ENCODE measurements around the gene ZMYND8. TPM values are rescaled to one million over a fixed set of nuclear protein-coding genes. Genes with fewer than 3 reads are reported as not detected.

The ZMYND8 gene
- total RNA-seq, 1 donor from 2014 or later = 31.9 TPM

- peaks cover 10% of the 10 kb centered on the region for H3K4me1 Mint-ChIP-seq (ENCODE audit: low read depth)
- peaks cover 19% of the 10 kb centered on the region for H3K36me3 Mint-ChIP-seq (ENCODE audit: low read depth)
- H3K27me3 Mint-ChIP-seq (ENCODE audit: low read depth) = no peaks in the 10 kb centered on the region
- no peak for DNase-seq (ENCODE audit: low spot score)
- no peaks in the 10 kb centered on the region for H3K9me3 Mint-ChIP-seq (ENCODE audit: low read depth)
- H3K4me3 Mint-ChIP-seq (ENCODE audit: unreplicated experiment) = no peak overlapping the region
- no peak overlapping the region for H3K27ac Mint-ChIP-seq (ENCODE audit: unreplicated experiment)
- TF ChIP-seq, protein P1, sequence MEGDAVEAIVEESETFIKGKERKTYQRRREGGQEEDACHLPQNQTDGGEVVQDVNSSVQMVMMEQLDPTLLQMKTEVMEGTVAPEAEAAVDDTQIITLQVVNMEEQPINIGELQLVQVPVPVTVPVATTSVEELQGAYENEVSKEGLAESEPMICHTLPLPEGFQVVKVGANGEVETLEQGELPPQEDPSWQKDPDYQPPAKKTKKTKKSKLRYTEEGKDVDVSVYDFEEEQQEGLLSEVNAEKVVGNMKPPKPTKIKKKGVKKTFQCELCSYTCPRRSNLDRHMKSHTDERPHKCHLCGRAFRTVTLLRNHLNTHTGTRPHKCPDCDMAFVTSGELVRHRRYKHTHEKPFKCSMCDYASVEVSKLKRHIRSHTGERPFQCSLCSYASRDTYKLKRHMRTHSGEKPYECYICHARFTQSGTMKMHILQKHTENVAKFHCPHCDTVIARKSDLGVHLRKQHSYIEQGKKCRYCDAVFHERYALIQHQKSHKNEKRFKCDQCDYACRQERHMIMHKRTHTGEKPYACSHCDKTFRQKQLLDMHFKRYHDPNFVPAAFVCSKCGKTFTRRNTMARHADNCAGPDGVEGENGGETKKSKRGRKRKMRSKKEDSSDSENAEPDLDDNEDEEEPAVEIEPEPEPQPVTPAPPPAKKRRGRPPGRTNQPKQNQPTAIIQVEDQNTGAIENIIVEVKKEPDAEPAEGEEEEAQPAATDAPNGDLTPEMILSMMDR (IDR thresholded peaks at IDR 0.05) = no peak
These were observed 131.0 kb downstream of the ZMYND8 start for GRCh38 chr20:47225458-47225857.

GRCh38 chr20:47224857-47225256 lies 131.6 kb downstream of the ZMYND8 start:
- Mint-ChIP-seq H3K4me1 (ENCODE audit: low read depth) (peaks cover 8% of the 10 kb centered on the region), H3K36me3 (ENCODE audit: low read depth) (peaks cover 19% of the 10 kb centered on the region), H3K4me3 (ENCODE audit: unreplicated experiment) (no peak overlapping the region), H3K27me3 (ENCODE audit: low read depth) (no peaks in the 10 kb centered on the region), H3K9me3 (ENCODE audit: low read depth) (no peaks in the 10 kb centered on the region), H3K27ac (ENCODE audit: unreplicated experiment) (peak overlapping the region; percentile 13)
- DNase-seq (ENCODE audit: low spot score) = no peak
- TF ChIP-seq, protein P1 (IDR thresholded peaks at IDR 0.05) = no peak

GRCh38 chr20:47224300-47224791 lies 132.2 kb downstream of the ZMYND8 start:
- Mint-ChIP-seq H3K4me3 (ENCODE audit: unreplicated experiment) (no peak overlapping the region), H3K36me3 (ENCODE audit: low read depth) (peaks cover 19% of the 10 kb centered on the region), H3K27ac (ENCODE audit: unreplicated experiment) (peak overlapping the region; percentile 13), H3K9me3 (ENCODE audit: low read depth) (no peaks in the 10 kb centered on the region), H3K4me1 (ENCODE audit: low read depth) (peaks cover 8% of the 10 kb centered on the region), H3K27me3 (ENCODE audit: low read depth) (no peaks in the 10 kb centered on the region)
- no peak for DNase-seq (ENCODE audit: low spot score)
- TF ChIP-seq, protein P1 (IDR thresholded peaks at IDR 0.05) = no peak

GRCh38 chr20:47223896-47224295 lies 132.6 kb downstream of the ZMYND8 start:
- Mint-ChIP-seq H3K27me3 (ENCODE audit: low read depth) (no peaks in the 10 kb centered on the region), H3K9me3 (ENCODE audit: low read depth) (no peaks in the 10 kb centered on the region), H3K4me3 (ENCODE audit: unreplicated experiment) (no peak overlapping the region), H3K27ac (ENCODE audit: unreplicated experiment) (no peak overlapping the region), H3K4me1 (ENCODE audit: low read depth) (peaks cover 8% of the 10 kb centered on the region), H3K36me3 (ENCODE audit: low read depth) (peaks cover 19% of the 10 kb centered on the region)
- DNase-seq (ENCODE audit: low spot score) = no peak
- TF ChIP-seq, protein P1 (IDR thresholded peaks at IDR 0.05) = no peak

DNA sequence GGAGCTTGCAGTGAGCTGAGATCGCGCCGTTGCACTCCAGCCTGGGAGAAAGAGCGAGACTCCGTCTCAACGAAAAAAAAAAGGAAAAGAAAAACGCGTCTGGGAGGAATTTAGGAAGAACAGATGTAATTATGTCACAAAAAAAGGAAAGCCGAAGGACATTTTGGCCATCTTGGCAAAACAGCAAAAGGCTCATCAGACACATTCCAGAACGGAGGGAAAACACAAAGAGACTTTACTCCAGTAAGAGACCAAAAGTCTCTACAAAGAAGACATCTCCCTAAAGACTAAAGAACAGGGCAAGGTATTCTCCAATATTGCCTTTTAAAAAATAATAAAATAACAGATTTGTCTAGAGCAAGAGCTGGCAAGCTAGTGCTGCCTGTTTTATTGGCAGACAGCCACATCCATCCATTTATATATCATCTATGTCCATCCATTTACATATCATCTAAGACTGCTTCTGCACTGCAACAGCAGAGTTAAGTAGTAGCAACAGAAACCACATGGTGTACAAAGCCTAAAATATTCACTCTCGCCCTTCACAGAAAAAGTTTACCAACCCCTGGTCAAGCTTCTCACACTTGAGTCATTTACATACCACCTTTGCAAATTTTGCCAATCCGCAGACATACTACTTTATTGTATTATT lies 133.9 kb downstream of the ZMYND8 start:
- H3K4me1 Mint-ChIP-seq (ENCODE audit: low read depth) = peaks cover 8% of the 10 kb centered on the region
- peak overlapping the region; percentile 46 for H3K27ac Mint-ChIP-seq (ENCODE audit: unreplicated experiment)
- no peaks in the 10 kb centered on the region for H3K9me3 Mint-ChIP-seq (ENCODE audit: low read depth)
- H3K4me3 Mint-ChIP-seq (ENCODE audit: unreplicated experiment) = no peak overlapping the region
- no peaks in the 10 kb centered on the region for H3K27me3 Mint-ChIP-seq (ENCODE audit: low read depth)
- no peak for DNase-seq (ENCODE audit: low spot score)
- peaks cover 24% of the 10 kb centered on the region for H3K36me3 Mint-ChIP-seq (ENCODE audit: low read depth)
- TF ChIP-seq, protein P1 (IDR thresholded peaks at IDR 0.05) = no peak
